Measurements from ENCODE around the gene TRPV5. TPM values are rescaled to one million over a fixed set of nuclear protein-coding genes. Genes with fewer than 3 reads are reported as not detected.
A peak's percentile ranks its signal among the peaks of the same experiment; 100 is the strongest.

TRPV5 gene
- total RNA-seq, 2 donors from 2014 or later, result not detected

DNA sequence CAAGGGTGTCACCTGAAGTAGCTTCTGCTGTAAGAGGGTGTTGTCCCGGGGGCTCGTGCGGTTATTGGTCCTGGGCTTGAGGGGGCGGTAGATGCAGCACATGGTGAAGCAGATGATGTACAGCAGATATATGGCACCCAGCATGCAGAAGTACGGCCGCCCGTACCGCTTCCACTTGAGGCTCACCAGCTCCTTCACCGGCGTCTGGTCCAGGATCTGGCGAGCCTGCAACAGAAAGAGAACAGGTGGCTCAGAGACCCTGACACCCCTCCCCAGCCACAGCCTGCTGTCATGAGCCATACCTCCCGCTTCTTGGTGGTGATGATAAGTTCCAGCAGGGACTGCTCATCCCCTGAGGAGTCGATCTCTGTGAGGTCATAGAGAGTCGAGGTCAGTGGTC, 58.1 kb downstream of the TRPV5 start:
- TF ChIP-seq CTCF (IDR thresholded peaks at IDR 0.05), result no peak

GRCh38 chr7:142874837-142875236, 58.7 kb downstream of the TRPV5 start:
- no peak overlapping the region for H3K27ac ChIP-seq
- no peaks in the 10 kb centered on the region for H3K9me3 ChIP-seq
- no peak overlapping the region for H3K4me3 ChIP-seq
- no peaks in the 10 kb centered on the region for H3K4me1 ChIP-seq
- H3K36me3 ChIP-seq, result no peaks in the 10 kb centered on the region
- no peak for TF ChIP-seq CTCF (IDR thresholded peaks at IDR 0.05)
- no peaks in the 10 kb centered on the region for H3K27me3 ChIP-seq
- no peak for DNase-seq (ENCODE audit: low spot score)

More for the DNA sequence above, 58.1 kb downstream of the TRPV5 start:
- Histone ChIP-seq H3K4me3 (no peak overlapping the region), H3K9me3 (no peaks in the 10 kb centered on the region), H3K27ac (no peak overlapping the region), H3K4me1 (no peaks in the 10 kb centered on the region), H3K27me3 (no peaks in the 10 kb centered on the region), H3K36me3 (no peaks in the 10 kb centered on the region)
- DNase-seq (ENCODE audit: low spot score), result no peak

GRCh38 chr7:142874409-142874808, 59.1 kb downstream of the TRPV5 start:
- Histone ChIP-seq H3K4me1 (no peaks in the 10 kb centered on the region), H3K27ac (no peak overlapping the region), H3K4me3 (no peak overlapping the region), H3K36me3 (no peaks in the 10 kb centered on the region), H3K9me3 (no peaks in the 10 kb centered on the region), H3K27me3 (no peaks in the 10 kb centered on the region)
- no peak for DNase-seq (ENCODE audit: low spot score)
- TF ChIP-seq CTCF (IDR thresholded peaks at IDR 0.05), result no peak

DNA sequence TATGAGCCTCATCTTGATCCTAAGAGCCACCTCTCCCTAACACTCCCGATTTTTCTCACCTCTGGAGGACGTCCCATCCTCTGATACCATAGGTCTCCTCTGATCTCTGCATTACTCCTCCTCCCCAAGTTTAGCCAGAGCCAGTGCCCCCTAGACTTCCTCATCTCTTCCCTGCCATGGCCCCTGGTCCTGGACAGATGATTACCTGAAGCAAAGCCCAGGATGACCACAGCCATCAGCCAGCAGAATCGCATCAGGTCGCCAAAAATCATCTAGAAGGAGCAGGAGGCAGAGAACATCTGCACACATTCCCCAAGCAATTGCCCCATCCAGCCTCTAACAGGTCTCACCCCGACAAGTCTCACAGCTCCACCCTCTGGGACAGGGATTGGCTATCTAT, 59.7 kb downstream of the TRPV5 start:
- TF ChIP-seq CTCF (IDR thresholded peaks at IDR 0.05), result no peak
- no peaks in the 10 kb centered on the region for H3K27me3 ChIP-seq

GRCh38 chr7:142873281-142873784, 60.2 kb downstream of the TRPV5 start:
- TF ChIP-seq CTCF (IDR thresholded peaks at IDR 0.05), result peak in 1 of 2 donors; percentile 39
- Histone ChIP-seq H3K27ac (no peak overlapping the region), H3K36me3 (no peaks in the 10 kb centered on the region), H3K9me3 (no peaks in the 10 kb centered on the region), H3K27me3 (no peaks in the 10 kb centered on the region), H3K4me3 (no peak overlapping the region), H3K4me1 (no peaks in the 10 kb centered on the region)
- DNase-seq (ENCODE audit: low spot score), result no peak

More for the DNA sequence above, 59.7 kb downstream of the TRPV5 start:
- H3K9me3 ChIP-seq, result no peaks in the 10 kb centered on the region
- DNase-seq (ENCODE audit: low spot score), result no peak
- H3K4me1 ChIP-seq, result no peaks in the 10 kb centered on the region
- no peaks in the 10 kb centered on the region for H3K36me3 ChIP-seq
- H3K4me3 ChIP-seq, result no peak overlapping the region
- H3K27ac ChIP-seq, result no peak overlapping the region

DNA sequence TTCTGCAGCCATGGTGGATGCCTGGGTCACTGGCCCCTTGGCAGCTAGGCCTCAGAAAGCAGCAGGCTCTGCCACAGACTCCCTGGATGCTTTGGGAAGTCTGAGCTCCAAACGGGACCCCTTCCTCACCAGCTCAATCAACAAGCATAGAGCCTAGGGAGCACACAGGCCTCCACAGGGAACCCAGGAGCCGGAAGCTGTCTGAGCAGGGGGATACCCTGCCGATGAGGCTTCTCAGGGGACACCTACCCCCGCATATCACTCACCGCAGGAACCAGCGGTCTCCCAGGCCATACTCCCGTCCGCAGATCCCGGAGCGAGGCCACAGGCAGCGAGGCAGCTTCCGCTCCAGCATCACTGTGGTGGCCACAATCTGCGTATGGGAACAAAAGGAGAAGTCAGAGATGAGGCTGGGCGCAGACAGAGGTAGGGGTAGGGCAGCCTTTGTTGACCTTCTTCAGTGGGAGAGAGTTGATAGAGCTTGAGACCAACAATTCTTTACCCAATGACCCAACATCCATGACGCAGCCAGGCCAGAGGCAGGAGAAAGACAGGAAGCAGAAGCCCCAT, 61.4 kb downstream of the TRPV5 start:
- H3K36me3 ChIP-seq, result no peaks in the 10 kb centered on the region
- no peak for TF ChIP-seq CTCF (IDR thresholded peaks at IDR 0.05)

More for the DNA sequence above, 61.4 kb downstream of the TRPV5 start:
- DNase-seq (ENCODE audit: low spot score), result peak; percentile 48
- Histone ChIP-seq H3K4me1 (no peaks in the 10 kb centered on the region), H3K4me3 (no peak overlapping the region), H3K27ac (no peak overlapping the region), H3K27me3 (no peaks in the 10 kb centered on the region), H3K9me3 (no peaks in the 10 kb centered on the region)
